Smooth muscle cell (in vitro differentiated cells): Measurements from ENCODE around the gene SETD9. TPM values are rescaled to one million over a fixed set of nuclear protein-coding genes. Genes with fewer than 3 reads are reported as not detected.

ENCODE experiments used
- DNase-seq: peaks from one replicate; lab custom pipeline; 2025; ENCODE audit not compliant: unreplicated experiment; lab: John Stamatoyannopoulos, UW
- H2AFZ ChIP-seq: fragments of 200-600 bp; sonication (generic); 2 replicates; pipeline ENCODE4 v1.6.0; 2016; ENCODE audit warnings: antibody characterized with exemption, low read depth, mild to moderate bottlenecking
- H3F3A ChIP-seq: fragments of 200-600 bp; sonication (generic); 2 replicates; pipeline ENCODE4 v1.6.0; 2017; ENCODE audit warnings: antibody characterized with exemption, low read depth
- H3K27ac ChIP-seq: fragments of 200-600 bp; sonication (generic); 2 replicates; pipeline ENCODE4 v1.5.1; 2016; ENCODE audit warnings: low read depth, mild to moderate bottlenecking
- H3K27me3 ChIP-seq: fragments of 200-600 bp; sonication (generic); 2 replicates; pipeline ENCODE4 v1.6.1; 2016; ENCODE audit warnings: low read depth, mild to moderate bottlenecking
- H3K36me3 ChIP-seq: fragments of 200-600 bp; sonication (generic); 2 replicates; pipeline ENCODE4 v1.5.1; 2016; ENCODE audit warnings: low read depth
- H3K4me1 ChIP-seq: fragments of 200-600 bp; sonication (generic); 2 replicates; pipeline ENCODE4 v1.5.1; 2016; ENCODE audit warnings: low read depth
- H3K4me2 ChIP-seq: fragments of 200-600 bp; sonication (generic); 2 replicates; pipeline ENCODE4 v1.6.0; 2016; ENCODE audit warnings: mild to moderate bottlenecking
- H3K4me3 ChIP-seq: fragments of 200-600 bp; sonication (generic); 2 replicates; pipeline ENCODE4 v1.5.1; 2016; ENCODE audit warnings: mild to moderate bottlenecking
- H3K79me2 ChIP-seq: fragments of 200-600 bp; sonication (generic); 2 replicates; pipeline ENCODE4 v1.6.0; 2016; ENCODE audit warnings: low read depth, mild to moderate bottlenecking
- H3K9ac ChIP-seq: fragments of 200-600 bp; sonication (generic); 2 replicates; pipeline ENCODE4 v1.6.0; 2016; ENCODE audit warnings: low read depth
- H3K9me3 ChIP-seq: fragments of 200-600 bp; sonication (generic); replicated peaks from 2 replicates; pipeline ENCODE4 v1.5.1; 2016; ENCODE audit warnings: low read depth
- H4K20me1 ChIP-seq: fragments of 200-600 bp; sonication (generic); 2 replicates; pipeline ENCODE4 v1.6.0; 2016; ENCODE audit warnings: low read depth
- CTCF ChIP-seq: fragments of 200-600 bp; sonication (generic); IDR thresholded peaks from 2 replicates; pipeline ENCODE4 v1.5.1; 2017; ENCODE audit warnings: borderline replicate concordance, mild to moderate bottlenecking, antibody characterized with exemption; ENCODE audit not compliant: insufficient read depth, poor library complexity, severe bottlenecking
- WGBS: methylation state at CpG from one replicate; pipeline ENCODE4 v1.1.7; 2016; ENCODE audit warnings: low lambda C conversion rate; 5-methylcytosine and 5-hydroxymethylcytosine counted together
- polyA plus RNA-seq: library from polyadenylated mRNA; unstranded; fragments of >200 nt; fragmentation: Nextera tagmentation; extraction: Ambion mirVana; gene quantifications from 2 replicates; pipeline ENCODE4 v1.2.1, GENCODE V29; 2016
- total RNA-seq: library from RNA; depleted of rRNA; stranded (reverse); fragments of >200 nt; gene quantifications from 2 replicates; pipeline ENCODE4 v1.2.3, GENCODE V29; 2014

The SETD9 gene
- total and polyA plus RNA-seq, 2 experiments from 2014 or later = 8.6 to 19.8 TPM

GRCh38 chr5:56958595-56958994, 49.2 kb downstream of the SETD9 start:
- 91% methylated on average over 2 of the region's 2 CpGs for WGBS

GRCh38 chr5:56959326-56959725, 49.9 kb downstream of the SETD9 start:
- H3K4me2 ChIP-seq = no peak overlapping the region
- no peaks in the 10 kb centered on the region for H3K36me3 ChIP-seq
- 82% methylated on average over 4 of the region's 4 CpGs for WGBS
- H3K9me3 ChIP-seq = no peaks in the 10 kb centered on the region
- no peak for DNase-seq
- H3K4me3 ChIP-seq = no peak overlapping the region
- H2AFZ ChIP-seq = no peak overlapping the region
- no peak overlapping the region for H3K27ac ChIP-seq
- H3K4me1 ChIP-seq = no peaks in the 10 kb centered on the region
- no peak for TF ChIP-seq CTCF
- no peaks in the 10 kb centered on the region for H3K27me3 ChIP-seq
- H3F3A ChIP-seq = no peaks in the 10 kb centered on the region
- H4K20me1 ChIP-seq = no peaks in the 10 kb centered on the region
- H3K79me2 ChIP-seq = no peaks in the 10 kb centered on the region
- H3K9ac ChIP-seq = no peak overlapping the region

More at GRCh38 chr5:56958595-56958994, 49.2 kb downstream of the SETD9 start:
- TF ChIP-seq CTCF = no peak
- no peak for DNase-seq
- no peak overlapping the region for H3K4me3 ChIP-seq
- H3K79me2 ChIP-seq = no peaks in the 10 kb centered on the region
- H3K9me3 ChIP-seq = no peaks in the 10 kb centered on the region
- no peaks in the 10 kb centered on the region for H3K27me3 ChIP-seq
- H4K20me1 ChIP-seq = no peaks in the 10 kb centered on the region
- H3K4me2 ChIP-seq = no peak overlapping the region
- no peaks in the 10 kb centered on the region for H3F3A ChIP-seq
- H3K27ac ChIP-seq = no peak overlapping the region
- H2AFZ ChIP-seq = no peak overlapping the region
- H3K9ac ChIP-seq = no peak overlapping the region
- no peaks in the 10 kb centered on the region for H3K4me1 ChIP-seq
- H3K36me3 ChIP-seq = no peaks in the 10 kb centered on the region

- Histone ChIP-seq H3K79me2 (no peaks in the 10 kb centered on the region), H2AFZ (no peak overlapping the region), H3K27ac (no peak overlapping the region), H3K9me3 (no peaks in the 10 kb centered on the region), H3K9ac (no peak overlapping the region), H3K4me1 (no peaks in the 10 kb centered on the region), H3K36me3 (no peaks in the 10 kb centered on the region), H3K27me3 (no peaks in the 10 kb centered on the region), H4K20me1 (no peaks in the 10 kb centered on the region), H3K4me3 (no peak overlapping the region), H3K4me2 (no peak overlapping the region), H3F3A (no peaks in the 10 kb centered on the region)
- 95% methylated on average over 6 of the region's 6 CpGs for WGBS
- no peak for DNase-seq
- no peak for TF ChIP-seq CTCF
Measured at GRCh38 chr5:56961746-56962145, 52.4 kb downstream of the SETD9 start.

GRCh38 chr5:56962286-56962685, 52.9 kb downstream of the SETD9 start:
- WGBS = 23% methylated on average over 2 of the region's 2 CpGs

More at GRCh38 chr5:56962286-56962685, 52.9 kb downstream of the SETD9 start:
- Histone ChIP-seq H4K20me1 (no peaks in the 10 kb centered on the region), H3K27me3 (no peaks in the 10 kb centered on the region), H3K9me3 (no peaks in the 10 kb centered on the region), H3K4me1 (no peaks in the 10 kb centered on the region), H3K79me2 (no peaks in the 10 kb centered on the region), H3F3A (no peaks in the 10 kb centered on the region), H3K9ac (no peak overlapping the region), H3K36me3 (no peaks in the 10 kb centered on the region), H3K4me2 (no peak overlapping the region), H3K27ac (no peak overlapping the region), H2AFZ (no peak overlapping the region), H3K4me3 (no peak overlapping the region)
- no peak for DNase-seq
- TF ChIP-seq CTCF = no peak
